Cardiac muscle cell (in vitro differentiated cells and primary cell): ENCODE measurements around the gene ARID3C. TPM values are rescaled to one million over a fixed set of nuclear protein-coding genes. Genes with fewer than 3 reads are reported as not detected.
"Not testable (repeated sequence)": the region's sequence is repeated elsewhere in the genome, so short reads cannot be mapped to it uniquely, and the experiment has no call there.

Experiments used
- DNase-seq, 2 donors: peaks; one replicate each; pipeline versions ENCODE4 v3.0.0 to v3.0.0-alpha.2; 2010 to 2017; ENCODE audit warnings: low read depth in 1 of 2, low spot score in 1 of 2
- H3K27ac ChIP-seq: fragments of 200-600 bp; sonication (generic); 2 replicates; pipeline ENCODE4 v1.5.1; 2016
- H3K27me3 ChIP-seq: fragments of 200-600 bp; sonication (generic); 2 replicates; pipeline ENCODE4 v1.6.0; 2016; ENCODE audit warnings: control low read depth
- H3K36me3 ChIP-seq: fragments of 200-600 bp; sonication (generic); 2 replicates; pipeline ENCODE4 v1.5.1; 2016; ENCODE audit warnings: control low read depth
- H3K4me1 ChIP-seq: fragments of 200-600 bp; sonication (generic); 2 replicates; pipeline ENCODE4 v1.8.1; 2017; ENCODE audit warnings: low read depth, mild to moderate bottlenecking, mixed run types
- H3K4me3 ChIP-seq: fragments of 200-600 bp; sonication (generic); 2 replicates; pipeline ENCODE4 v1.5.1; 2016; ENCODE audit warnings: mild to moderate bottlenecking
- H3K9me3 ChIP-seq: fragments of 200-600 bp; sonication (generic); 2 replicates; pipeline ENCODE4 v1.5.1; 2017; ENCODE audit warnings: low read depth, mild to moderate bottlenecking, control low read depth
- CTCF ChIP-seq: IDR thresholded peaks from 2 replicates; pipeline ENCODE4 v1.5.1; 2012; ENCODE audit warnings: low read depth, mild to moderate bottlenecking, low read length
- polyA plus RNA-seq: library from polyadenylated mRNA; unstranded; fragments of >200 nt; fragmentation: Nextera tagmentation; extraction: Ambion mirVana; gene quantifications from 2 replicates; pipeline ENCODE4 v1.2.1, GENCODE V29; 2016
- total RNA-seq: library from RNA; depleted of rRNA; stranded (reverse); fragments of >200 nt; gene quantifications from 2 replicates; pipeline ENCODE4 v1.2.3, GENCODE V29; 2016

The ARID3C gene
- total and polyA plus RNA-seq, 2 experiments from 2014 or later: 0.27 to 1.4 TPM

- H3K36me3 ChIP-seq: peaks cover 12% of the 10 kb centered on the region
- peak in 1 of 2 donors; percentile 14 for DNase-seq
- no peak overlapping the region for H3K4me3 ChIP-seq
- no peak overlapping the region for H3K27ac ChIP-seq
- no peaks in the 10 kb centered on the region for H3K9me3 ChIP-seq
- TF ChIP-seq CTCF: no peak
- H3K4me1 ChIP-seq: peaks cover 15% of the 10 kb centered on the region
- no peaks in the 10 kb centered on the region for H3K27me3 ChIP-seq
Measured at GRCh38 chr9:34644766-34645314, 16.0 kb upstream of the ARID3C start.

- no peak overlapping the region for H3K4me3 ChIP-seq
- H3K9me3 ChIP-seq: no peaks in the 10 kb centered on the region
- H3K27me3 ChIP-seq: no peaks in the 10 kb centered on the region
- no peak for TF ChIP-seq CTCF
- H3K36me3 ChIP-seq: no peaks in the 10 kb centered on the region
- peaks cover 14% of the 10 kb centered on the region for H3K4me1 ChIP-seq
- no peak overlapping the region for H3K27ac ChIP-seq
- peak in 1 of 2 donors; percentile 19 for DNase-seq
Measured at GRCh38 chr9:34642679-34643078, 13.8 kb upstream of the ARID3C start.

GRCh38 chr9:34639322-34639721 lies 10.5 kb upstream of the ARID3C start:
- H3K4me1 ChIP-seq: not testable (repeated sequence)

GRCh38 chr9:34638138-34638445 lies 9.2 kb upstream of the ARID3C start:
- H3K4me3 ChIP-seq: peak overlapping the region; percentile 43
- H3K36me3 ChIP-seq: peaks cover 3% of the 10 kb centered on the region
- no peak for DNase-seq
- TF ChIP-seq CTCF: no peak
- H3K27me3 ChIP-seq: no peaks in the 10 kb centered on the region
- peaks cover 5% of the 10 kb centered on the region for H3K4me1 ChIP-seq
- H3K27ac ChIP-seq: no peak overlapping the region
- no peaks in the 10 kb centered on the region for H3K9me3 ChIP-seq

More at GRCh38 chr9:34639322-34639721, 10.5 kb upstream of the ARID3C start:
- not testable (repeated sequence) for DNase-seq, H3K36me3 ChIP-seq, H3K9me3 ChIP-seq, H3K27me3 ChIP-seq, H3K27ac ChIP-seq, H3K4me3 ChIP-seq

GRCh38 chr9:34637356-34638137 lies 8.7 kb upstream of the ARID3C start, which contains the start of gene SIGMAR1:
SIGMAR1 (minus strand) TSS chr9:34637787; CDS start chr9:34637697, 90 bp downstream.
- TF ChIP-seq CTCF: no peak
- Histone ChIP-seq H3K4me1 (peaks cover 5% of the 10 kb centered on the region), H3K4me3 (peak within 1 kb of the TSS; percentile 43), H3K27ac (no peak within 1 kb of the TSS), H3K36me3 (peaks cover 3% of the 10 kb centered on the region), H3K9me3 (no peaks in the 10 kb centered on the region), H3K27me3 (no peaks in the 10 kb centered on the region)
- peak; percentile 94 to 96 for DNase-seq

GRCh38 chr9:34636791-34637355 lies 8.0 kb upstream of the ARID3C start:
- Histone ChIP-seq H3K27me3 (no peaks in the 10 kb centered on the region), H3K36me3 (peaks cover 3% of the 10 kb centered on the region), H3K9me3 (no peaks in the 10 kb centered on the region), H3K4me1 (peaks cover 5% of the 10 kb centered on the region), H3K4me3 (peak overlapping the region; percentile 43), H3K27ac (no peak overlapping the region)
- no peak for TF ChIP-seq CTCF
- peak in 1 of 2 donors; percentile 49 for DNase-seq
